Measurements from ENCODE around the gene ELF1. TPM values are rescaled to one million over a fixed set of nuclear protein-coding genes. Genes with fewer than 3 reads are reported as not detected.

Gene ELF1
- total and polyA plus RNA-seq, 9 donors, result 28.5 to 53.2 (median 47.7) TPM

GRCh38 chr13:41061075-41061913 lies 42.2 kb upstream of the ELF1 start, which contains the start of gene WBP4:
Gene WBP4, plus strand, starts transcription at chr13:41061509. Its CDS starts 165 bp downstream, at chr13:41061674.
- Histone ChIP-seq H3K27me3 (no peaks in the 10 kb centered on the region), H3K27ac (peak within 1 kb of the TSS; percentile 97 to 98), H3K4me3 (peak within 1 kb of the TSS; percentile 60), H3K4me1 (ENCODE audit: insufficient read depth) (peaks cover 7% of the 10 kb centered on the region), H3K36me3 (no peaks in the 10 kb centered on the region), H3K9me3 (no peaks in the 10 kb centered on the region)
- no peak for TF ChIP-seq CTCF (IDR thresholded peaks at IDR 0.05)
- peak; percentile 72 for TF ChIP-seq POLR2A (IDR thresholded peaks at IDR 0.05)
- peak; percentile 95 to 97 (median 96) for DNase-seq
- 0 to 1% (median 0%) methylated on average over 67 to 71 of the region's 71 CpGs for WGBS, 3 donors
- intact Hi-C loops (cut with DNase I), result loop anchor here in 1 of 4 donors (5.0 kb wide), 1 partner anchor 139 kb away; no protein-coding TSS in a partner anchor

- peaks cover 7% of the 10 kb centered on the region for H3K4me1 ChIP-seq (ENCODE audit: insufficient read depth)
- 0 to 1% (median 0%) methylated on average over 10 to 35 of the region's 35 CpGs for WGBS, 3 donors
These were observed 41.6 kb upstream of the ELF1 start for GRCh38 chr13:41060724-41061074.

GRCh38 chr13:41060082-41060723 lies 41.1 kb upstream of the ELF1 start:
- peak overlapping the region; percentile 97 to 98 for H3K27ac ChIP-seq
- H3K4me3 ChIP-seq, result peak overlapping the region; percentile 60
- no peaks in the 10 kb centered on the region for H3K36me3 ChIP-seq
- WGBS, 3 donors, result 0 to 1% (median 0%) methylated on average over 57 of the region's 57 CpGs
- intact Hi-C loops (cut with DNase I), result loop anchor here in 1 of 4 donors (5.0 kb wide), 1 partner anchor 138 kb away; no protein-coding TSS in a partner anchor
- H3K4me1 ChIP-seq (ENCODE audit: insufficient read depth), result peaks cover 7% of the 10 kb centered on the region
- peak; percentile 88 to 94 (median 91) for DNase-seq
- H3K27me3 ChIP-seq, result no peaks in the 10 kb centered on the region
- H3K9me3 ChIP-seq, result no peaks in the 10 kb centered on the region
- TF ChIP-seq CTCF (IDR thresholded peaks at IDR 0.05) (peak in 2 of 3 donors; percentile 2 to 48), POLR2A (IDR thresholded peaks at IDR 0.05) (peak; percentile 66), EP300 (IDR thresholded peaks at IDR 0.05) (no peak)

More at GRCh38 chr13:41060724-41061074, 41.6 kb upstream of the ELF1 start:
- Histone ChIP-seq H3K27ac (peak overlapping the region; percentile 97 to 98), H3K9me3 (no peaks in the 10 kb centered on the region), H3K4me3 (peak overlapping the region; percentile 60), H3K36me3 (no peaks in the 10 kb centered on the region), H3K27me3 (no peaks in the 10 kb centered on the region)
- intact Hi-C loops (cut with DNase I), result loop anchor here in 1 of 4 donors (5.0 kb wide), 1 partner anchor 138 kb away; no protein-coding TSS in a partner anchor
- TF ChIP-seq POLR2A (IDR thresholded peaks at IDR 0.05) (no peak), CTCF (IDR thresholded peaks at IDR 0.05) (no peak), EP300 (IDR thresholded peaks at IDR 0.05) (no peak)
- peak; percentile 81 to 88 (median 86) for DNase-seq

GRCh38 chr13:41059456-41060081 lies 40.5 kb upstream of the ELF1 start:
- Histone ChIP-seq H3K9me3 (no peaks in the 10 kb centered on the region), H3K4me1 (ENCODE audit: insufficient read depth) (peaks cover 7% of the 10 kb centered on the region), H3K27me3 (no peaks in the 10 kb centered on the region), H3K36me3 (no peaks in the 10 kb centered on the region), H3K27ac (peak overlapping the region; percentile 97 to 98), H3K4me3 (peak overlapping the region; percentile 60)
- TF ChIP-seq CTCF (IDR thresholded peaks at IDR 0.05), result no peak
- TF ChIP-seq EP300 (IDR thresholded peaks at IDR 0.05), result no peak
- WGBS, 3 donors, result 0 to 1% (median 1%) methylated on average over 15 of the region's 15 CpGs
- DNase-seq, result no peak
- intact Hi-C loops (cut with DNase I), result loop anchor here (5.0 to 10.0 kb wide), 6 partner anchors 65 to 275 kb away; partner anchors contain the start of gene SLC25A15 (in 2 of the 4)

Measured in ovary (tissue), 9 donors.